ENCODE results near the gene LRCH1. TPM values are rescaled to one million over a fixed set of nuclear protein-coding genes. Genes with fewer than 3 reads are reported as not detected.

Gene LRCH1
- polyA plus RNA-seq, 1 donor (not counting 4 experiments of a cell fraction or from before 2014, with no cell fraction given), result 16.2 TPM

GRCh38 chr13:46618694-46619254 is 65.8 kb downstream of the LRCH1 start:
- H3K27ac ChIP-seq (ENCODE audit: control insufficient read depth, insufficient read depth, low read length), result no peak overlapping the region
- peaks cover 84% of the 10 kb centered on the region for H3K79me2 ChIP-seq (ENCODE audit: control insufficient read depth, insufficient read depth, low read length)
- H3K9me3 ChIP-seq (ENCODE audit: control insufficient read depth, low read depth, low read length), result no peaks in the 10 kb centered on the region
- dilution Hi-C loops (cut with MboI; ENCODE audit: extremely low pct_ligation_motif_present, low sequenced_read_pairs), result no loop called here
- no peaks in the 10 kb centered on the region for H3K36me3 ChIP-seq (ENCODE audit: control insufficient read depth in 2 of 2, extremely low read depth in 1 of 2, insufficient read depth in 2 of 2, low read length in 2 of 2)
- no peak overlapping the region for H3K9ac ChIP-seq (ENCODE audit: control insufficient read depth, extremely low read depth, insufficient read depth, low read length)
- H3K4me3 ChIP-seq (ENCODE audit: control insufficient read depth in 2 of 3, extremely low read depth in 1 of 3, insufficient read depth in 2 of 3, low read depth in 1 of 3, low read length in 3 of 3), result no peak overlapping the region
- no peak for FAIRE-seq
- H3K4me2 ChIP-seq (ENCODE audit: control insufficient read depth, extremely low read depth, insufficient read depth, low read depth, low read length), result no peak overlapping the region
- TF ChIP-seq CTCF (optimal IDR thresholded peaks at IDR 0.05 in 1 of 3, IDR thresholded peaks at IDR 0.05 in 1 of 3, conservative IDR thresholded peaks at IDR 0.05 in 1 of 3; ENCODE audit: extremely low read depth in 1 of 3, insufficient read depth in 2 of 3, low read length in 3 of 3) (no peak), EZH2 (IDR thresholded peaks at IDR 0.05; ENCODE audit: low read length) (no peak)
- H3K27me3 ChIP-seq (ENCODE audit: control insufficient read depth, extremely low read depth, insufficient read depth, low read length), result no peaks in the 10 kb centered on the region
- no peak overlapping the region for H2AFZ ChIP-seq (ENCODE audit: control insufficient read depth, low read length)
- H3K9me1 ChIP-seq (ENCODE audit: control insufficient read depth, extremely low read depth, insufficient read depth, low read length), result no peaks in the 10 kb centered on the region
- H4K20me1 ChIP-seq (ENCODE audit: control insufficient read depth, extremely low read depth, insufficient read depth, low read length), result peaks cover 3% of the 10 kb centered on the region
- peaks cover 26% of the 10 kb centered on the region for H3K4me1 ChIP-seq (ENCODE audit: control insufficient read depth, extremely low read depth, insufficient read depth, low read length)
- no peak for DNase-seq (ENCODE audit: low read depth, low spot score)

- Histone ChIP-seq H3K4me1 (ENCODE audit: control insufficient read depth, extremely low read depth, insufficient read depth, low read length) (peaks cover 23% of the 10 kb centered on the region), H3K36me3 (ENCODE audit: control insufficient read depth in 2 of 2, extremely low read depth in 1 of 2, insufficient read depth in 2 of 2, low read length in 2 of 2) (no peaks in the 10 kb centered on the region), H3K79me2 (ENCODE audit: control insufficient read depth, insufficient read depth, low read length) (peaks cover 88% of the 10 kb centered on the region), H2AFZ (ENCODE audit: control insufficient read depth, low read length) (no peak overlapping the region), H3K4me3 (ENCODE audit: control insufficient read depth in 2 of 3, extremely low read depth in 1 of 3, insufficient read depth in 2 of 3, low read depth in 1 of 3, low read length in 3 of 3) (no peak overlapping the region), H3K4me2 (ENCODE audit: control insufficient read depth, extremely low read depth, insufficient read depth, low read depth, low read length) (no peak overlapping the region), H4K20me1 (ENCODE audit: control insufficient read depth, extremely low read depth, insufficient read depth, low read length) (peaks cover 3% of the 10 kb centered on the region), H3K9me3 (ENCODE audit: control insufficient read depth, low read depth, low read length) (no peaks in the 10 kb centered on the region), H3K9ac (ENCODE audit: control insufficient read depth, extremely low read depth, insufficient read depth, low read length) (no peak overlapping the region), H3K27ac (ENCODE audit: control insufficient read depth, insufficient read depth, low read length) (no peak overlapping the region), H3K27me3 (ENCODE audit: control insufficient read depth, extremely low read depth, insufficient read depth, low read length) (no peaks in the 10 kb centered on the region), H3K9me1 (ENCODE audit: control insufficient read depth, extremely low read depth, insufficient read depth, low read length) (no peaks in the 10 kb centered on the region)
- DNase-seq (ENCODE audit: low read depth, low spot score), result no peak
- no peak for FAIRE-seq
- dilution Hi-C loops (cut with MboI; ENCODE audit: extremely low pct_ligation_motif_present, low sequenced_read_pairs), result no loop called here
- TF ChIP-seq CTCF (optimal IDR thresholded peaks at IDR 0.05 in 1 of 3, IDR thresholded peaks at IDR 0.05 in 1 of 3, conservative IDR thresholded peaks at IDR 0.05 in 1 of 3; ENCODE audit: extremely low read depth in 1 of 3, insufficient read depth in 2 of 3, low read length in 3 of 3) (no peak), EZH2 (IDR thresholded peaks at IDR 0.05; ENCODE audit: low read length) (no peak)
These were observed 67.1 kb downstream of the LRCH1 start for GRCh38 chr13:46620029-46620428.
